GM12878 (cell line): ENCODE measurements around the gene RTN4. TPM values are rescaled to one million over a fixed set of nuclear protein-coding genes. Genes with fewer than 3 reads are reported as not detected.

Experiments
- ATAC-seq: fragments of 200-7000 bp; cut with Tn5 transposase; 3 replicates; pipeline ENCODE4 v1.9.1; 2020; ENCODE audit warnings: mild to moderate bottlenecking, moderate library complexity
- BruUV-seq: library from RNA; stranded (reverse); fragments of 400-500 nt; replicated peaks from 2 replicates; lab custom pipeline; 2021; lab: Mats Ljungman, UMichigan
- CTCF ChIA-PET: fragments of 300-600 bp; sonication (Branson Sonifier 250); formaldehyde crosslinking; extraction: SDS; loops from one replicate; lab custom pipeline; 2021; ENCODE audit warnings: inconsistent platforms; lab: Yijun Ruan, JAX
- POLR2A ChIA-PET: fragments of 350-600 bp; formaldehyde crosslinking; extraction: SDS; loops from one replicate; lab custom pipeline; 2021; ENCODE audit warnings: inconsistent platforms; lab: Charles Lee
- RAD21 ChIA-PET: fragments of 300-600 bp; sonication (Branson Sonifier 250); formaldehyde crosslinking; loops from one replicate; lab custom pipeline; 2023; ENCODE audit warnings: antibody characterized with exemption; ENCODE audit not compliant: unreplicated experiment; lab: Charles Lee
- SMC1A ChIA-PET: fragments of 300-600 bp; sonication (Branson Sonifier 250); formaldehyde crosslinking; loops from one replicate; lab custom pipeline; 2023; ENCODE audit not compliant: unreplicated experiment, uncharacterized antibody; lab: Charles Lee
- DNase-seq: peaks from one replicate; pipeline ENCODE4 v3.0.0-alpha.2; 2011; ENCODE audit warnings: low read depth, low spot score
- FAIRE-seq: peaks from 3 replicates; lab custom pipeline; 2011; peaks lifted over from hg19 to GRCh38; lab: Jason Lieb, UNC
- H2AFZ ChIP-seq: 2 replicates; pipeline ENCODE4 v1.6.0; 2011; ENCODE audit warnings: low read depth, low read length, control low read depth; ENCODE audit not compliant: control insufficient read depth
- H3K27ac ChIP-seq: 2 replicates; pipeline ENCODE4 v1.5.1; 2011; ENCODE audit warnings: control low read depth; ENCODE audit not compliant: control insufficient read depth, insufficient read depth
- H3K27me3 ChIP-seq, 2 experiments: replicated peaks in 1 of 2; 2 replicates each; pipeline versions ENCODE4 v1.6.0 to v1.6.1; 2011; ENCODE audit warnings: low read length in 1 of 2; ENCODE audit not compliant: control insufficient read depth in 2 of 2, insufficient read depth in 2 of 2
- H3K36me3 ChIP-seq, 2 experiments: 2 replicates each; pipeline ENCODE4 v1.5.1; 2011; ENCODE audit warnings: low read length in 1 of 2; ENCODE audit not compliant: control insufficient read depth in 2 of 2, insufficient read depth in 2 of 2
- H3K4me1 ChIP-seq: 2 replicates; pipeline ENCODE4 v1.6.1; 2011; ENCODE audit warnings: mild to moderate bottlenecking, low read length, moderate library complexity, mixed read lengths; ENCODE audit not compliant: control insufficient read depth, insufficient read depth
- H3K4me2 ChIP-seq: 2 replicates; pipeline ENCODE4 v1.6.0; 2011; ENCODE audit warnings: control low read depth; ENCODE audit not compliant: control insufficient read depth, insufficient read depth
- H3K4me3 ChIP-seq: fragments of 200-600 bp; sonication (generic); 2 replicates; pipeline ENCODE4 v1.5.1; 2016
- H3K79me2 ChIP-seq: 2 replicates; pipeline ENCODE4 v1.6.0; 2011; ENCODE audit warnings: low read length; ENCODE audit not compliant: control insufficient read depth, insufficient read depth
- H3K9ac ChIP-seq: 2 replicates; pipeline ENCODE4 v1.8.0; 2011; ENCODE audit warnings: low read length, control low read depth, mixed read lengths; ENCODE audit not compliant: control insufficient read depth, insufficient read depth
- H3K9me3 ChIP-seq: replicated peaks from 3 replicates; pipeline ENCODE4 v1.5.1; 2011; ENCODE audit warnings: mild to moderate bottlenecking, low read length; ENCODE audit not compliant: control insufficient read depth, insufficient read depth
- H4K20me1 ChIP-seq: 2 replicates; pipeline ENCODE4 v1.6.0; 2011; ENCODE audit not compliant: control insufficient read depth, insufficient read depth
- ASH2L ChIP-seq: fragments of 300-600, 200-600 bp; sonication (generic); IDR thresholded peaks from 2 replicates; pipeline ENCODE4 v1.6.1; 2017; ENCODE audit warnings: low read depth, mild to moderate bottlenecking, borderline replicate concordance
- ATF2 ChIP-seq: IDR thresholded peaks from 2 replicates; pipeline ENCODE4 v1.6.1; 2012; ENCODE audit warnings: low read length, inconsistent platforms
- BRCA1 ChIP-seq: IDR thresholded peaks from 2 replicates; pipeline ENCODE4 v1.6.1; 2011; ENCODE audit warnings: low read depth, low read length, improper control_type of control experiment
- CBX5 ChIP-seq: sonication (generic); IDR thresholded peaks from 2 replicates; pipeline ENCODE4 v1.6.1; 2016; ENCODE audit warnings: low read depth, moderate library complexity, mild to moderate bottlenecking, inconsistent platforms
- ETV6 ChIP-seq, 2 experiments: fragments of 450-650 bp in 1 of 2; IDR thresholded peaks in 1 of 2; conservative IDR thresholded peaks in 1 of 2; 2 replicates each; pipeline ENCODE4 v1.6.1; 2014; ENCODE audit warnings: antibody characterized with exemption in 1 of 2, borderline replicate concordance in 1 of 2, low read depth in 1 of 2, mild to moderate bottlenecking in 1 of 2, moderate library complexity in 1 of 2
- GABPA ChIP-seq: IDR thresholded peaks from 2 replicates; pipeline ENCODE4 v1.6.1; 2014; ENCODE audit warnings: antibody characterized with exemption, low read depth, mild to moderate bottlenecking, inconsistent platforms
- IRF5 ChIP-seq: fragments of 450-650 bp; IDR thresholded peaks from 2 replicates; pipeline ENCODE4 v1.6.1; 2017; ENCODE audit warnings: borderline replicate concordance
- KAT2A ChIP-seq: conservative IDR thresholded peaks from 2 replicates; pipeline ENCODE4 v1.6.1; 2011; ENCODE audit warnings: low read depth, low read length; ENCODE audit not compliant: control insufficient read depth
- KLF5 ChIP-seq: fragments of 450-650 bp; IDR thresholded peaks from 2 replicates; pipeline ENCODE4 v1.6.1; 2014; ENCODE audit warnings: mild to moderate bottlenecking; ENCODE audit not compliant: partially characterized antibody
- PML ChIP-seq: IDR thresholded peaks from 2 replicates; pipeline ENCODE4 v1.6.1; 2012; ENCODE audit warnings: low read length, inconsistent platforms
- RUNX3 ChIP-seq: IDR thresholded peaks from 2 replicates; pipeline ENCODE4 v1.6.1; 2012; ENCODE audit warnings: low read length, inconsistent platforms
- WRNIP1 ChIP-seq: IDR thresholded peaks from 2 replicates; pipeline ENCODE4 v1.6.1; 2011; ENCODE audit warnings: low read depth, low read length, improper control_type of control experiment, borderline replicate concordance
- YBX1 ChIP-seq: fragments of 450-650 bp; IDR thresholded peaks from 2 replicates; pipeline ENCODE4 v1.6.1; 2016; ENCODE audit warnings: antibody characterized with exemption
- ZZZ3 ChIP-seq: IDR thresholded peaks from 2 replicates; pipeline ENCODE4 v1.6.1; 2011; ENCODE audit warnings: low read depth; ENCODE audit not compliant: control insufficient read depth, insufficient read length
- WGBS: methylation state at CpG from one replicate; pipeline ENCODE4 v1.1.6; 2016; ENCODE audit warnings: low lambda C conversion rate; ENCODE audit not compliant: insufficient replicate concordance, insufficient coverage; ENCODE audit errors: missing lambda C conversion rate; 5-methylcytosine and 5-hydroxymethylcytosine counted together
- in situ Hi-C: fragments of 300-500 bp; cut with MboI; formaldehyde crosslinking; loops from 9 replicates; pipeline ENCODE4 v1.14.3; 2018; ENCODE audit warnings: mixed read lengths
- intact Hi-C: fragments of 100-400 bp; cut with micrococcal nuclease; formaldehyde crosslinking; loops from one replicate; pipeline ENCODE4 v1.14.2; 2022; ENCODE audit not compliant: unreplicated experiment
- polyA plus RNA-seq, 11 experiments: library from polyadenylated mRNA; depleted of rRNA in 4 of 11; unstranded in 6 of 11; stranded (reverse) in 5 of 11; fragments of >200 nt; fragmentation: Nextera tagmentation in 4 of 11; fragmentation: Illumina TruSeq in 1 of 11; extraction: Ambion mirVana in 4 of 11; extraction: Trizol in 1 of 11; gene quantifications; 1 replicate in 1 of 11; 2 replicates in 10 of 11; pipeline versions ENCODE4 v1.2.1 to v1.2.3, GENCODE V29; 2011 to 2016; ENCODE audit warnings: inconsistent platforms in 2 of 11, missing spikeins in 2 of 11, low read depth in 1 of 11
- total RNA-seq, 4 experiments: library from RNA; depleted of rRNA in 3 of 4; stranded (reverse); fragments of >200 nt in 3 of 4; fragmentation: Illumina TruSeq in 1 of 4; extraction: Trizol in 1 of 4; gene quantifications; 2 replicates each; pipeline versions ENCODE4 v1.2.1 to v1.2.3, GENCODE V29; 2013 to 2021
- TF ChIP-seq, protein P1 (sequence below): fragments of 450-650 bp; IDR thresholded peaks from 2 replicates; pipeline ENCODE4 v1.6.1; 2017; ENCODE audit warnings: mild to moderate bottlenecking, low read depth, inconsistent platforms; ENCODE audit not compliant: poor library complexity, severe bottlenecking
- TF ChIP-seq, protein P2 (sequence below): IDR thresholded peaks from 2 replicates; pipeline ENCODE4 v1.6.1; 2012; ENCODE audit warnings: mild to moderate bottlenecking, low read depth, low read length

RTN4 gene
- total and polyA plus RNA-seq, 10 of the 15 experiments (the other 5 are each of a cell fraction or from before 2014, with no cell fraction given) = 56.0 to 133 (median 83.3) TPM

GRCh38 chr2:55059793-55060192, 9.5 kb upstream of the RTN4 start:
- WGBS = 67% methylated on average over 4 of the region's 4 CpGs
- POLR2A ChIA-PET = no interaction called here
- DNase-seq (no peak), ATAC-seq (no peak), FAIRE-seq (no peak)
- Histone ChIP-seq H3K9me3 (no peaks in the 10 kb centered on the region), H3K27ac (no peak overlapping the region), H3K4me1 (no peaks in the 10 kb centered on the region), H3K4me2 (no peak overlapping the region), H3K4me3 (no peak overlapping the region), H3K79me2 (no peaks in the 10 kb centered on the region), H4K20me1 (no peaks in the 10 kb centered on the region), H3K36me3 (no peaks in the 10 kb centered on the region), H2AFZ (no peak overlapping the region), H3K9ac (no peak overlapping the region)
- in situ Hi-C loops = no loop called here
- no TSS peak for BruUV-seq
- SMC1A ChIA-PET = interaction anchor here (1.5 kb wide), 1 partner anchor 38 kb away, joined by 3 read pairs; no protein-coding TSS in a partner anchor
- RAD21 ChIA-PET = no interaction called here
- intact Hi-C loops = no loop called here
- TF ChIP-seq ZZZ3 (no peak), ETV6 (conservative IDR thresholded peaks at IDR 0.05 in 1 of 2, IDR thresholded peaks at IDR 0.05 in 1 of 2; ENCODE audit: borderline replicate concordance in 1 of 2, low read depth in 1 of 2) (no peak), CBX5 (no peak), ASH2L (no peak), PML (no peak), KAT2A (no peak), BRCA1 (no peak), YBX1 (no peak), KLF5 (no peak), ATF2 (no peak), WRNIP1 (no peak), GABPA (no peak), RUNX3 (no peak), IRF5 (no peak)
- TF ChIP-seq, protein P1, sequence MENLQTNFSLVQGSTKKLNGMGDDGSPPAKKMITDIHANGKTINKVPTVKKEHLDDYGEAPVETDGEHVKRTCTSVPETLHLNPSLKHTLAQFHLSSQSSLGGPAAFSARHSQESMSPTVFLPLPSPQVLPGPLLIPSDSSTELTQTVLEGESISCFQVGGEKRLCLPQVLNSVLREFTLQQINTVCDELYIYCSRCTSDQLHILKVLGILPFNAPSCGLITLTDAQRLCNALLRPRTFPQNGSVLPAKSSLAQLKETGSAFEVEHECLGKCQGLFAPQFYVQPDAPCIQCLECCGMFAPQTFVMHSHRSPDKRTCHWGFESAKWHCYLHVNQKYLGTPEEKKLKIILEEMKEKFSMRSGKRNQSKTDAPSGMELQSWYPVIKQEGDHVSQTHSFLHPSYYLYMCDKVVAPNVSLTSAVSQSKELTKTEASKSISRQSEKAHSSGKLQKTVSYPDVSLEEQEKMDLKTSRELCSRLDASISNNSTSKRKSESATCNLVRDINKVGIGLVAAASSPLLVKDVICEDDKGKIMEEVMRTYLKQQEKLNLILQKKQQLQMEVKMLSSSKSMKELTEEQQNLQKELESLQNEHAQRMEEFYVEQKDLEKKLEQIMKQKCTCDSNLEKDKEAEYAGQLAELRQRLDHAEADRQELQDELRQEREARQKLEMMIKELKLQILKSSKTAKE = no peak
- TF ChIP-seq, protein P2, sequence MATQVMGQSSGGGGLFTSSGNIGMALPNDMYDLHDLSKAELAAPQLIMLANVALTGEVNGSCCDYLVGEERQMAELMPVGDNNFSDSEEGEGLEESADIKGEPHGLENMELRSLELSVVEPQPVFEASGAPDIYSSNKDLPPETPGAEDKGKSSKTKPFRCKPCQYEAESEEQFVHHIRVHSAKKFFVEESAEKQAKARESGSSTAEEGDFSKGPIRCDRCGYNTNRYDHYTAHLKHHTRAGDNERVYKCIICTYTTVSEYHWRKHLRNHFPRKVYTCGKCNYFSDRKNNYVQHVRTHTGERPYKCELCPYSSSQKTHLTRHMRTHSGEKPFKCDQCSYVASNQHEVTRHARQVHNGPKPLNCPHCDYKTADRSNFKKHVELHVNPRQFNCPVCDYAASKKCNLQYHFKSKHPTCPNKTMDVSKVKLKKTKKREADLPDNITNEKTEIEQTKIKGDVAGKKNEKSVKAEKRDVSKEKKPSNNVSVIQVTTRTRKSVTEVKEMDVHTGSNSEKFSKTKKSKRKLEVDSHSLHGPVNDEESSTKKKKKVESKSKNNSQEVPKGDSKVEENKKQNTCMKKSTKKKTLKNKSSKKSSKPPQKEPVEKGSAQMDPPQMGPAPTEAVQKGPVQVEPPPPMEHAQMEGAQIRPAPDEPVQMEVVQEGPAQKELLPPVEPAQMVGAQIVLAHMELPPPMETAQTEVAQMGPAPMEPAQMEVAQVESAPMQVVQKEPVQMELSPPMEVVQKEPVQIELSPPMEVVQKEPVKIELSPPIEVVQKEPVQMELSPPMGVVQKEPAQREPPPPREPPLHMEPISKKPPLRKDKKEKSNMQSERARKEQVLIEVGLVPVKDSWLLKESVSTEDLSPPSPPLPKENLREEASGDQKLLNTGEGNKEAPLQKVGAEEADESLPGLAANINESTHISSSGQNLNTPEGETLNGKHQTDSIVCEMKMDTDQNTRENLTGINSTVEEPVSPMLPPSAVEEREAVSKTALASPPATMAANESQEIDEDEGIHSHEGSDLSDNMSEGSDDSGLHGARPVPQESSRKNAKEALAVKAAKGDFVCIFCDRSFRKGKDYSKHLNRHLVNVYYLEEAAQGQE = no peak
- TF ChIP-seq, all 136 proteins: peak for 0
- H3K27me3 ChIP-seq = no peaks in the 10 kb centered on the region
- CTCF ChIA-PET = interaction anchor here (0.6 kb wide), 1 partner anchor 160 kb away, joined by 3 read pairs; no protein-coding TSS in a partner anchor
